HG03159 (cell line): Measurements from ENCODE around the gene ANKS1A.

ENCODE experiments used
- ATAC-seq: cut with Tn5 transposase; IDR thresholded peaks from one replicate; pipeline ENCODE4 v1.9.1; 2021; ENCODE audit warnings: mild to moderate bottlenecking, moderate library complexity; ENCODE audit not compliant: unreplicated experiment

The ANKS1A gene

GRCh38 chr6:34953061-34954025, 64.3 kb downstream of the ANKS1A start:
- no peak for ATAC-seq

GRCh38 chr6:34955442-34955841, 66.4 kb downstream of the ANKS1A start:
- no peak for ATAC-seq

GRCh38 chr6:34957231-34957783, 68.3 kb downstream of the ANKS1A start:
- ATAC-seq, result no peak

- ATAC-seq, result no peak
Measured at GRCh38 chr6:34958734-34959133, 69.7 kb downstream of the ANKS1A start.

- no peak for ATAC-seq
Measured at GRCh38 chr6:34959224-34959623, 70.2 kb downstream of the ANKS1A start.

- no peak for ATAC-seq
Measured at GRCh38 chr6:34961082-34961481, 72.0 kb downstream of the ANKS1A start.

GRCh38 chr6:34961574-34961973, 72.5 kb downstream of the ANKS1A start:
- ATAC-seq, result no peak

- ATAC-seq, result no peak
Measured at GRCh38 chr6:34964564-34964963, 75.5 kb downstream of the ANKS1A start.

GRCh38 chr6:34967461-34967860, 78.4 kb downstream of the ANKS1A start:
- ATAC-seq, result no peak

- no peak for ATAC-seq
Measured at GRCh38 chr6:34969662-34970265, 80.7 kb downstream of the ANKS1A start.

GRCh38 chr6:34970488-34970887, 81.4 kb downstream of the ANKS1A start:
- ATAC-seq, result no peak

- no peak for ATAC-seq
Measured at GRCh38 chr6:34970957-34971356, 81.9 kb downstream of the ANKS1A start.

- ATAC-seq, result no peak
Measured at GRCh38 chr6:34973547-34974248, 84.6 kb downstream of the ANKS1A start.

- no peak for ATAC-seq
Measured at GRCh38 chr6:34974249-34974642, 85.2 kb downstream of the ANKS1A start.

GRCh38 chr6:34976239-34976638, 87.2 kb downstream of the ANKS1A start:
- ATAC-seq, result no peak

GRCh38 chr6:34979218-34979617, 90.2 kb downstream of the ANKS1A start:
- no peak for ATAC-seq

GRCh38 chr6:34979994-34980393, 90.9 kb downstream of the ANKS1A start:
- ATAC-seq, result no peak

- no peak for ATAC-seq
Measured at GRCh38 chr6:34981366-34981765, 92.3 kb downstream of the ANKS1A start.

GRCh38 chr6:34981951-34982350, 92.9 kb downstream of the ANKS1A start:
- no peak for ATAC-seq

- no peak for ATAC-seq
Measured at GRCh38 chr6:34982424-34982852, 93.4 kb downstream of the ANKS1A start.

- no peak for ATAC-seq
Measured at GRCh38 chr6:34984416-34984815, 95.4 kb downstream of the ANKS1A start.
